ENCODE measurements around the gene MCM9.

Gene MCM9

GRCh38 chr6:118893064-118893806 lies 41.7 kb downstream of the MCM9 start:
- TF ChIP-seq SPI1 (IDR thresholded peaks at IDR 0.05; ENCODE audit: borderline replicate concordance, low read depth) (no peak), REST (IDR thresholded peaks at IDR 0.05; ENCODE audit: insufficient replicate concordance, low read depth) (peak; percentile 34)
- H3K4me3 ChIP-seq (replicated peaks; ENCODE audit: insufficient read depth, low read length): peak overlapping the region; percentile 45
- DNase-seq (ENCODE audit: low read depth in 1 of 2, low spot score in 1 of 2): peak; percentile 44 to 51
- no peaks in the 10 kb centered on the region for H3K27me3 ChIP-seq (ENCODE audit: insufficient read depth, poor library complexity, severe bottlenecking)
- peak overlapping the region; percentile 76 for H3K27ac ChIP-seq (replicated peaks)

- no peak for TF ChIP-seq CTCF (IDR thresholded peaks at IDR 0.05; ENCODE audit: insufficient read depth, low read length)
- TF ChIP-seq SPI1 (IDR thresholded peaks at IDR 0.05; ENCODE audit: borderline replicate concordance, low read depth): peak; percentile 73
- no peak for TF ChIP-seq REST (IDR thresholded peaks at IDR 0.05; ENCODE audit: insufficient replicate concordance, low read depth)
- Histone ChIP-seq H3K27me3 (ENCODE audit: insufficient read depth, poor library complexity, severe bottlenecking) (no peaks in the 10 kb centered on the region), H3K4me3 (replicated peaks; ENCODE audit: insufficient read depth, low read length) (peak overlapping the region; percentile 45), H3K27ac (replicated peaks) (peak overlapping the region; percentile 76)
- DNase-seq (ENCODE audit: low read depth in 1 of 2, low spot score in 1 of 2): no peak
Observed at GRCh38 chr6:118892355-118892991, 42.5 kb downstream of the MCM9 start.

- H3K27me3 ChIP-seq (ENCODE audit: insufficient read depth, poor library complexity, severe bottlenecking): no peaks in the 10 kb centered on the region
- 0 out of 2 replicates have a peak overlapping the region, but pooled peaks have one; percentile 76 for H3K27ac ChIP-seq (replicated peaks)
- no peak overlapping the region for H3K4me3 ChIP-seq (replicated peaks; ENCODE audit: insufficient read depth, low read length)
- TF ChIP-seq GABPA (IDR thresholded peaks at IDR 0.05; ENCODE audit: low read depth): no peak
- TF ChIP-seq REST (IDR thresholded peaks at IDR 0.05; ENCODE audit: insufficient replicate concordance, low read depth): no peak
- TF ChIP-seq SPI1 (IDR thresholded peaks at IDR 0.05; ENCODE audit: borderline replicate concordance, low read depth): no peak
- no peak for TF ChIP-seq POLR2AphosphoS5 (IDR thresholded peaks at IDR 0.05; ENCODE audit: low read depth)
- no peak for TF ChIP-seq CTCF (IDR thresholded peaks at IDR 0.05; ENCODE audit: insufficient read depth, low read length)
- peak in 1 of 2 experiments; percentile 44 for DNase-seq (ENCODE audit: low read depth in 1 of 2, low spot score in 1 of 2)
Observed at GRCh38 chr6:118890997-118891790, 43.8 kb downstream of the MCM9 start.
